PC-3 (cell line): Measurements from ENCODE around the gene PGLYRP4. TPM values are rescaled to one million over a fixed set of nuclear protein-coding genes. Genes with fewer than 3 reads are reported as not detected.

Source experiments
- ATAC-seq: fragments of 200-7000 bp; cut with Tn5 transposase; 2 replicates; pipeline ENCODE4 v1.9.1; 2020; ENCODE audit warnings: mild to moderate bottlenecking, moderate library complexity
- BruUV-seq: library from RNA; stranded (reverse); fragments of 400-500 nt; replicated peaks from 2 replicates; lab custom pipeline; 2021; lab: Mats Ljungman, UMichigan
- CTCF ChIA-PET: fragments of 300-600 bp; sonication (Branson Sonifier 250); formaldehyde crosslinking; loops from one replicate; lab custom pipeline; 2022; ENCODE audit warnings: antibody characterized with exemption; lab: Charles Lee
- POLR2A ChIA-PET: fragments of 300-600 bp; sonication (Branson Sonifier 250); formaldehyde crosslinking; loops from one replicate; lab custom pipeline; 2022; ENCODE audit warnings: antibody characterized with exemption; ENCODE audit not compliant: unreplicated experiment; lab: Charles Lee
- DNase-seq: peaks from one replicate; pipeline ENCODE4 v3.0.0-alpha.2; 2015
- H2AFZ ChIP-seq: fragments of 300-600 bp; sonication (generic); 2 replicates; pipeline ENCODE4 v1.6.0; 2016; ENCODE audit warnings: antibody characterized with exemption, low read length
- H3F3A ChIP-seq: fragments of 300-600 bp; sonication (generic); one replicate; pipeline ENCODE4 v1.6.0; 2017; ENCODE audit warnings: antibody characterized with exemption, low read length, control low read depth, mild to moderate bottlenecking; ENCODE audit not compliant: unreplicated experiment
- H3K27ac ChIP-seq: fragments of 300-600 bp; sonication (generic); 2 replicates; pipeline ENCODE4 v1.5.1; 2016; ENCODE audit warnings: mild to moderate bottlenecking, low read length
- H3K27me3 ChIP-seq: fragments of 300-600 bp; sonication (generic); 2 replicates; pipeline ENCODE4 v1.6.1; 2016; ENCODE audit warnings: low read length, mixed read lengths
- H3K36me3 ChIP-seq: fragments of 300-600 bp; sonication (generic); 2 replicates; pipeline ENCODE4 v1.6.1; 2016; ENCODE audit warnings: low read depth, mixed run types, low read length, mixed read lengths
- H3K4me1 ChIP-seq: fragments of 300-600 bp; sonication (generic); 2 replicates; pipeline ENCODE4 v1.5.1; 2016; ENCODE audit warnings: low read length; ENCODE audit not compliant: insufficient read depth
- H3K4me2 ChIP-seq: fragments of 300-600 bp; sonication (generic); 2 replicates; pipeline ENCODE4 v1.6.0; 2016; ENCODE audit warnings: low read length
- H3K4me3 ChIP-seq: fragments of 300-600 bp; sonication (generic); 2 replicates; pipeline ENCODE4 v1.5.1; 2016; ENCODE audit warnings: mild to moderate bottlenecking, low read length, mixed read lengths
- H3K79me2 ChIP-seq: fragments of 300-600 bp; sonication (generic); 2 replicates; pipeline ENCODE4 v1.6.1; 2017; ENCODE audit warnings: low read length, mixed read lengths
- H3K9ac ChIP-seq: fragments of 300-600 bp; sonication (generic); 2 replicates; pipeline ENCODE4 v1.6.0; 2016; ENCODE audit warnings: mild to moderate bottlenecking, low read length
- H3K9me2 ChIP-seq: fragments of 300-600 bp; sonication (generic); replicated peaks from 2 replicates; pipeline ENCODE4 v1.6.1; 2016; ENCODE audit warnings: mixed run types, low read length, mixed read lengths
- H3K9me3 ChIP-seq: fragments of 300-600 bp; sonication (generic); 2 replicates; pipeline ENCODE4 v1.6.1; 2016; ENCODE audit warnings: low read length, mixed read lengths
- H4K20me1 ChIP-seq: fragments of 300-600 bp; sonication (generic); 2 replicates; pipeline ENCODE4 v1.6.1; 2016; ENCODE audit warnings: low read length, mixed read lengths
- CTCF ChIP-seq: fragments of 300-600 bp; sonication (generic); conservative IDR thresholded peaks from 2 replicates; pipeline ENCODE4 v1.5.1; 2017; ENCODE audit warnings: antibody characterized with exemption, low read depth, mild to moderate bottlenecking, low read length
- EZH2 ChIP-seq: fragments of 300-600 bp; sonication (generic); IDR thresholded peaks from one replicate; pipeline ENCODE4 v1.6.1; 2017; ENCODE audit warnings: antibody characterized with exemption, mild to moderate bottlenecking, low read length; ENCODE audit not compliant: unreplicated experiment
- EZH2phosphoT487 ChIP-seq: fragments of 300-600 bp; sonication (generic); IDR thresholded peaks from 2 replicates; pipeline ENCODE4 v1.6.1; 2018; ENCODE audit warnings: mild to moderate bottlenecking, antibody characterized with exemption, low read length, borderline replicate concordance
- intact Hi-C: fragments of 100-400 bp; cut with micrococcal nuclease; formaldehyde crosslinking; loops from 2 replicates; pipeline ENCODE4 v1.9.0; 2023
- total RNA-seq: library from RNA; depleted of rRNA; stranded (reverse); fragments of >200 nt; gene quantifications from 2 replicates; pipeline ENCODE4 v1.2.3, GENCODE V29; 2014

The PGLYRP4 gene
- total RNA-seq, 1 experiment from 2014 or later = not detected

GRCh38 chr1:153392822-153393221 is 44.2 kb upstream of the PGLYRP4 start:
- intact Hi-C loops = no loop called here
- Histone ChIP-seq H4K20me1 (no peaks in the 10 kb centered on the region), H3K79me2 (no peaks in the 10 kb centered on the region), H3K9me2 (no peaks in the 10 kb centered on the region), H3K27me3 (peaks cover 38% of the 10 kb centered on the region), H3K27ac (no peak overlapping the region), H3F3A (no peaks in the 10 kb centered on the region), H3K4me1 (peaks cover 29% of the 10 kb centered on the region), H2AFZ (no peak overlapping the region), H3K4me3 (no peak overlapping the region), H3K9me3 (no peaks in the 10 kb centered on the region), H3K4me2 (no peak overlapping the region), H3K36me3 (no peaks in the 10 kb centered on the region), H3K9ac (no peak overlapping the region)
- POLR2A ChIA-PET = no interaction called here
- CTCF ChIA-PET = no interaction called here
- DNase-seq = peak; percentile 28
- no peak for ATAC-seq
- BruUV-seq = no TSS peak
- no peak for TF ChIP-seq CTCF
- TF ChIP-seq EZH2phosphoT487 = no peak
- no peak for TF ChIP-seq EZH2

DNA sequence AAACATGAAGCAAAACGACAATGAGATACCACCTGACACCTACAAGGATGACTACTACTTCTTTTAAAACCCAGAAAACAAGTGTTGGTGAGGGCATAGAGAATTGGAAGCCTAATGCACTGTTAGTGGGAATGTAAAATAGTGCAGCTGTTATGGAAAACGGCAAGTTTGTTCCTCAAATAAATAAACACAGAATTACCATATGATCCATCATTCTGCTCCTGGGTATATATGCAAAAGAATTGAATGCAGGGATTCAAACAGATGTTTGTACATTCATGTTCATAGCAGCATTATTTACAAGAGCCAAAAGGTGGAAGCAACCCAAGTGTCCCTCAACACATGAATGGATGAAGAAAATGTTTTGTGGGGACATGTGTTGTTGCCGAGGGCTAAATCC is 43.6 kb upstream of the PGLYRP4 start:
- H3K9me2 ChIP-seq = no peaks in the 10 kb centered on the region
- no peaks in the 10 kb centered on the region for H4K20me1 ChIP-seq
- no peak overlapping the region for H3K9ac ChIP-seq
- H3K36me3 ChIP-seq = no peaks in the 10 kb centered on the region
- H3K4me3 ChIP-seq = no peak overlapping the region
- H3F3A ChIP-seq = no peaks in the 10 kb centered on the region
- TF ChIP-seq EZH2phosphoT487 = no peak
- TF ChIP-seq EZH2 = no peak
- TF ChIP-seq CTCF = no peak
- peaks cover 32% of the 10 kb centered on the region for H3K27me3 ChIP-seq
- ChIA-PET CTCF (no interaction called here), POLR2A (no interaction called here)
- intact Hi-C loops = no loop called here
- no peak for DNase-seq
- no peaks in the 10 kb centered on the region for H3K9me3 ChIP-seq
- no peak overlapping the region for H3K27ac ChIP-seq
- H2AFZ ChIP-seq = no peak overlapping the region
- no peak for ATAC-seq
- BruUV-seq = no TSS peak
- no peaks in the 10 kb centered on the region for H3K79me2 ChIP-seq
- no peak overlapping the region for H3K4me2 ChIP-seq
- peaks cover 29% of the 10 kb centered on the region for H3K4me1 ChIP-seq

GRCh38 chr1:153390938-153391710 is 42.5 kb upstream of the PGLYRP4 start, which contains the start of gene S100A8:
S100A8 (minus strand) TSS chr1:153391073; CDS start chr1:153390535, 538 bp downstream.
- Histone ChIP-seq H3K27ac (no peak within 1 kb of the TSS), H3K9ac (no peak within 1 kb of the TSS), H3K4me1 (peaks cover 29% of the 10 kb centered on the region), H4K20me1 (no peaks in the 10 kb centered on the region), H3F3A (no peaks in the 10 kb centered on the region), H3K9me2 (no peaks in the 10 kb centered on the region), H3K4me3 (no peak within 1 kb of the TSS), H3K36me3 (no peaks in the 10 kb centered on the region), H3K9me3 (no peaks in the 10 kb centered on the region), H2AFZ (no peak within 1 kb of the TSS), H3K79me2 (no peaks in the 10 kb centered on the region), H3K4me2 (no peak within 1 kb of the TSS), H3K27me3 (peaks cover 21% of the 10 kb centered on the region; the same call in 1 of the 2 replicates)
- ATAC-seq (no peak), DNase-seq (peak; percentile 82)
- CTCF ChIA-PET = no interaction called here
- BruUV-seq = no TSS peak
- POLR2A ChIA-PET = no interaction called here
- no peak for TF ChIP-seq EZH2phosphoT487
- no peak for TF ChIP-seq CTCF
- TF ChIP-seq EZH2 = no peak
- intact Hi-C loops = no loop called here
